ENCODE measurements around the gene ARHGAP28. TPM values are rescaled to one million over a fixed set of nuclear protein-coding genes. Genes with fewer than 3 reads are reported as not detected.

Gene ARHGAP28
- polyA plus RNA-seq, 3 donors = not detected

- H3K4me1 Mint-ChIP-seq = no peaks in the 10 kb centered on the region
- Histone ChIP-seq H2AFZ (ENCODE audit: insufficient read depth, low read depth, low read length, poor library complexity, severe bottlenecking) (no peak overlapping the region), H3K9ac (ENCODE audit: insufficient read depth, low read length, poor library complexity, severe bottlenecking) (no peak overlapping the region), H3K79me2 (ENCODE audit: insufficient read depth, low read length) (no peaks in the 10 kb centered on the region), H4K20me1 (ENCODE audit: insufficient read depth, low read length) (no peaks in the 10 kb centered on the region), H3K9me3 (replicated peaks in 1 of 2; ENCODE audit: control insufficient read depth in 1 of 2, insufficient read depth in 1 of 2, low read length in 2 of 2) (no peaks in the 10 kb centered on the region), H3K4me3 (replicated peaks in 1 of 3; ENCODE audit: low read depth in 2 of 3, low read length in 3 of 3) (no peak overlapping the region), H3K27ac (ENCODE audit: low read depth in 1 of 2, low read length in 2 of 2) (no peak overlapping the region), H3K4me2 (replicated peaks; ENCODE audit: extremely low read depth, low read length, poor library complexity, severe bottlenecking) (no peak overlapping the region), H3K27me3 (ENCODE audit: control insufficient read depth in 2 of 2, insufficient read depth in 2 of 2, low read length in 2 of 2) (no peaks in the 10 kb centered on the region), H3K4me1 (ENCODE audit: control insufficient read depth in 1 of 2, insufficient read depth in 2 of 2, low read length in 2 of 2) (no peaks in the 10 kb centered on the region), H3K36me3 (replicated peaks in 1 of 2; ENCODE audit: control insufficient read depth in 1 of 2, insufficient read depth in 2 of 2, low read length in 2 of 2) (no peaks in the 10 kb centered on the region)
- no CpG with 5 or more reads among the region's 5 CpGs for whole genome bisulfite sequencing (ENCODE audit: insufficient coverage)
- peaks cover 0 to 14% (median 5%) of the 10 kb centered on the region in 7 donors for H3K9me3 Mint-ChIP-seq
- intact Hi-C loops (cut with micrococcal nuclease) = loop anchor here in 1 of 2 donors (10.0 kb wide), 1 partner anchor 59 kb away; no protein-coding TSS in a partner anchor
- H3K27me3 Mint-ChIP-seq (ENCODE audit: low read depth in 3 of 3) = no peaks in the 10 kb centered on the region
- TF ChIP-seq CTCF (IDR thresholded peaks at IDR 0.05) = no peak
- DNase-seq = no peak
- no peak overlapping the region for H3K27ac Mint-ChIP-seq
- H3K36me3 Mint-ChIP-seq = no peaks in the 10 kb centered on the region
- no peak overlapping the region for H3K4me3 Mint-ChIP-seq
Measured at GRCh38 chr18:6793455-6793854, 63.9 kb downstream of the ARHGAP28 start.

GRCh38 chr18:6793986-6794385, 64.5 kb downstream of the ARHGAP28 start:
- no peak for TF ChIP-seq CTCF (IDR thresholded peaks at IDR 0.05)
- Histone ChIP-seq H3K4me3 (replicated peaks in 1 of 3; ENCODE audit: low read depth in 2 of 3, low read length in 3 of 3) (no peak overlapping the region), H3K4me1 (ENCODE audit: control insufficient read depth in 1 of 2, insufficient read depth in 2 of 2, low read length in 2 of 2) (no peaks in the 10 kb centered on the region), H3K27ac (ENCODE audit: low read depth in 1 of 2, low read length in 2 of 2) (no peak overlapping the region), H4K20me1 (ENCODE audit: insufficient read depth, low read length) (no peaks in the 10 kb centered on the region), H3K9me3 (replicated peaks in 1 of 2; ENCODE audit: control insufficient read depth in 1 of 2, insufficient read depth in 1 of 2, low read length in 2 of 2) (no peaks in the 10 kb centered on the region), H2AFZ (ENCODE audit: insufficient read depth, low read depth, low read length, poor library complexity, severe bottlenecking) (no peak overlapping the region), H3K36me3 (replicated peaks in 1 of 2; ENCODE audit: control insufficient read depth in 1 of 2, insufficient read depth in 2 of 2, low read length in 2 of 2) (no peaks in the 10 kb centered on the region), H3K27me3 (ENCODE audit: control insufficient read depth in 2 of 2, insufficient read depth in 2 of 2, low read length in 2 of 2) (no peaks in the 10 kb centered on the region), H3K79me2 (ENCODE audit: insufficient read depth, low read length) (no peaks in the 10 kb centered on the region), H3K4me2 (replicated peaks; ENCODE audit: extremely low read depth, low read length, poor library complexity, severe bottlenecking) (no peak overlapping the region), H3K9ac (ENCODE audit: insufficient read depth, low read length, poor library complexity, severe bottlenecking) (no peak overlapping the region)
- WGBS (ENCODE audit: insufficient coverage) = 100% methylated on average over 1 of the region's 2 CpGs
- DNase-seq = no peak
- intact Hi-C loops (cut with micrococcal nuclease) = loop anchor here in 1 of 2 donors (10.0 kb wide), 1 partner anchor 59 kb away; no protein-coding TSS in a partner anchor
- H3K27ac Mint-ChIP-seq = no peak overlapping the region
- H3K4me3 Mint-ChIP-seq = no peak overlapping the region
- no peaks in the 10 kb centered on the region for H3K4me1 Mint-ChIP-seq
- H3K36me3 Mint-ChIP-seq = no peaks in the 10 kb centered on the region
- H3K27me3 Mint-ChIP-seq (ENCODE audit: low read depth in 3 of 3) = no peaks in the 10 kb centered on the region
- H3K9me3 Mint-ChIP-seq = peaks cover 0 to 14% (median 5%) of the 10 kb centered on the region in 7 donors
